GM18526 (cell line): Measurements from ENCODE around the gene ANKS4B.

ENCODE experiments used
- POLR2A ChIP-seq: IDR thresholded peaks from 3 replicates; pipeline ENCODE4 v1.6.1; 2011; ENCODE audit not compliant: insufficient read length; ENCODE audit errors: extremely low read depth

ANKS4B gene, protein sequence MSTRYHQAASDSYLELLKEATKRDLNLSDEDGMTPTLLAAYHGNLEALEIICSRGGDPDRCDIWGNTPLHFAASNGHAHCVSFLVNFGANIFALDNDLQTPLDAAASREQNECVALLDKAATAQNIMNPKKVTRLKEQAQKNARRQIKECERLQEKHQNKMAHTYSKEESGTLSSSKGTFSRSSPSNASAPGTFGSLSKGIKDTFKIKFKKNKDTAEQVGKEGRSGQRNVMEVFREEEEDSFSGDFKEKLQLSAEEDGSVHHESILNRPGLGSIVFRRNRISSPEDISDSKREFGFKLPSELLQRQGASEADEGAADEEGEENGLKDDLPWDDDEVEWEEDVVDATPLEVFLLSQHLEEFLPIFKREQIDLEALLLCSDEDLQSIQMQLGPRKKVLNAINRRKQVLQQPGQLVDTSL

DNA sequence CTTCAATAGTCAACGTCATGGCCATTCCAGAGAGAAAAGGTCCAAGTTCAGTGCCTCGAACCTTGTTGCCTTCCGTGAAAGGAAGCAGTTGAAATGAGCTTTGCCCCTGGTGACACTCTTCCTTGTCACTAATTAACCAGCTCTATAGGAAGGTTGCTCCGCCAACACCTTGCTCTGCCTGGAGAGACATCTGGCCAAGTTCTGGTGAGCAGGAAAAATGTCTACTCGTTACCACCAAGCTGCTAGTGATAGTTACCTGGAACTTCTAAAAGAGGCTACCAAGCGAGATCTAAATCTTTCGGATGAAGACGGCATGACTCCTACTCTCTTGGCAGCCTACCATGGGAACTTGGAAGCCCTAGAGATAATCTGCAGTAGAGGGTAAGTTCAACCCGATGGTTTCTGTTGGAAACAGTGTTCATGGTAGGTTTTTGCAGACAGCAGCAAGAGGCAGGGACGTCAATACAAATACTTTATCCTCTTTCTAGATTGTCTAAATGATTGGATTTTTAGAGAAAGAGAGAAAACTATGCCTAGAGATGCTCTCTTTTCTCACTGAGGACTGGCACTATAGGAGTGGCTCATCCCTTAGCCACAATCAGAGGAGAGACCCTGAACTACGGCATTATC is at the start of gene ANKS4B:
Gene ANKS4B (plus strand): TSS at position 179 of the 630 bp plus-strand sequence. CDS start 39 bp downstream, at position 218.
- TF ChIP-seq POLR2A = no peak

DNA sequence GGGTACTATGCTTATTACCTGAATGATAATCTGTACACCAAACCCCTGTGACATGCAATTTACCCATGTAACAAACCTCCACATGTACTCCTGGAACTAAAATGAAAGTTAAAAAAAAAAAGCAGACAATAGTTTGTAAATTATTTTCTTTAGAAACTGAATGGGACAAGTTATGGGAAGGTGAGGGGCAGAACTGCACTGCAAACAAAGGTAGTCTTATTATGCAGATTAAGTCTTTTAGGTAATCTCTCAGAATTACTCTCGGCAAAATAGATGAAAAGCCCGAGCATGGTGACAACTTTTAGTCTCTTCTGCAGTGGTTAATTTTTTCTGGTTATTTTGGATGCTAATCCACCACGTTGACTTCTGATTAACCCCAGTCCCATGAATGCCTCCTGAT is 49.5 kb upstream of the ANKS4B start:
- no peak for TF ChIP-seq POLR2A

DNA sequence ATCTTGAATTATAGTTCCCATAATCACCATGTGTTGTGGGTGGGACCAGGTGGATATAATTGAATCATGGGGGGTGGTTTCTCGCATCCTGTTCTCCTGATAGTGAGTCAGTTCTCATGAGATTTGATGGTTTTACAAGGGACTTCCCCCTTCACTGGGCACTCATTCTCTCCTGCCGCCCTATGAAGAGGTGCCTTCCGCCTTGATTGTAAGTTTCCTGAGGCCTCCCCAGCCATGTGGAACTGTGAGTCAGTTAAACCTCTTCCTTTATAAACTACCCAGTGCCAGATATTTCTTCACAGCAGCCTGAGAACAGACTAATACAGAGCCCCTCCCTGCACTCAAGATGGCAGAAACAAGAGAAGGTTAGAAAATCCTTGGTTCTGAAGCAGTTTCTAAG is 48.7 kb upstream of the ANKS4B start:
- TF ChIP-seq POLR2A = no peak

DNA sequence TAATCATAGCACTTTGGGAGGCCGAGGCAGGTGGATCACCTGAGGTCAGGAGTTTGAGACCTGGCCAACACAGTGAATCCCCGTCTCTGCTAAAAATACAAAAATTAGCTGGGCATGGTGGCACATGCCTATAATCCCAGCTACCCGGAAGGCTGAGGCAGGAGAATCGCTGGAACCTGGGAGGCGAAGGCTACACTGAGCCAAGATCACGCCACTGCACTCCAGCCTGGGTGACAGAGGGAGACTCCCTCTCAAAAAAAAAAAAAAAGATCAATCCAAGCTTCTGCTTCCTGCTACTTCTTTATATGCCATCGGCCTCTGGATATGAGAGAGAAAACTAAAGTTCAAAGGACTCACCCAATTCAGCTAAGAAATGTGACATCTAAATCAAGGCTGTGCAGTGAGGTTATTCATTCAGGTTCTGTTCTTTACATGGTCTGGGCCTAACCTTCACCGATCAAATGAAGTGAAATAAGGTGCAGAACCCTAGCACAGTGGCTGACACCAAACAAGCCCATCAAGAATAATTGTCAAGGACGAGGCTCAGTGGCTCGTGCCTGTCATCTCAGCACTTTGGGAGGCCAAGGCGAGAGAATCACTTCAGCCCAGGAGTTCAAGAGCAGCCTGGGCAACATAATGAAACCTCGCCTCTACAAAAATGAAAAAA is 47.7 kb upstream of the ANKS4B start:
- TF ChIP-seq POLR2A = no peak

DNA sequence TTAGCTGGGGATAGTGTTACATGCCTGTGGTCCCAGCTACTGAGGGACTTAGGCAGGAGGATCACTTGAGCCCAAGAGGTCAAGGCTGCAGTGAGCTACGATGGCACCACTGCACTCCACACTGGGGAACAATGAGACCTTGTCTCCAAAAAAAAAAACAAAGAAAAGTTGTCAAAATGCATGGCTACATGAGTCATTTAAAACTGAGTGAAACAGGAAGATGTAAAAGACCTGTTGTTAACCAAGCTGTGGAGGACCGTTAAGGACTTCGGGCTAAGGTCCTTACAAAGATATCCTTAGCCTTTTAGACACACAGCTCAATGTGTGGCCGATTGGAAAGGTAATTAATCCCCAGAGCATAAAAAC is 47.2 kb upstream of the ANKS4B start:
- TF ChIP-seq POLR2A = no peak

DNA sequence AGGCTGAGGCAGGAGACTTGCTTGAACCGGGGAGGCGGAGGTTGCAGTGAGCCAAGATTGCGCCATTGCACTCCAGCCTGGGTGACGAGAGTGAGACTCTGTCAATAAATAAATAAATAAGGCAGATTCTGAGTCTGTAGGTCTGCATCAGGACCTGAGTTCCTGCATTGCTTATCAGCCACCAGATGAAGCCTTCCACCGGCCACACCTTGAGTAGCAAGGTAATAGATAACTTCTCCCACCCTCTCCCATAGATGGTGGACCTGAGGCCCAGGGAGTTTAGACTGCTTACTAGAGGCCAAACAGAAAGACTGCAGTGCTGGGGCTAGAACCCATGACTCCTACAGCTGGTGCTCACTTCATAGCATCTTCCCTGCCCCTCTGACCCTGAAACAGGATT is 44.2 kb upstream of the ANKS4B start:
- TF ChIP-seq POLR2A = no peak

DNA sequence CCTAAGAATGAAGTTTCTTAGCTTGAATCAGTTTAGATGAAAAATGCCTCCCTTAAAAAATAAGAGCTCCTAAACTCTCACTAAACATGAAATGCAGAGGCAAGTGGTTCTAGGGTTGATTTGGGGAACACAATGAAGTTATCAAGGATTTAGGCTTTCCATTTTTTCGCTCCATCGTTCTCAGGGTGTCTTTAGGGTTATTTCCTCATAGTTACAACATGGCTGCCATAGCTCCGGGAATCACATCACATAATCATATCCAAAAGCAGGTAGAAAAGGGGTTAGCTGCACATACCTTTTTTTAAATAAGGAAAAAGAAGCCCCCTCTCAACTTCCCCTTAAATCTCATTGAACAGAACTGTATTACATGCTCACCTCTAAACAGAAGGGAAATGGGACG is 43.5 kb upstream of the ANKS4B start:
- TF ChIP-seq POLR2A = no peak

DNA sequence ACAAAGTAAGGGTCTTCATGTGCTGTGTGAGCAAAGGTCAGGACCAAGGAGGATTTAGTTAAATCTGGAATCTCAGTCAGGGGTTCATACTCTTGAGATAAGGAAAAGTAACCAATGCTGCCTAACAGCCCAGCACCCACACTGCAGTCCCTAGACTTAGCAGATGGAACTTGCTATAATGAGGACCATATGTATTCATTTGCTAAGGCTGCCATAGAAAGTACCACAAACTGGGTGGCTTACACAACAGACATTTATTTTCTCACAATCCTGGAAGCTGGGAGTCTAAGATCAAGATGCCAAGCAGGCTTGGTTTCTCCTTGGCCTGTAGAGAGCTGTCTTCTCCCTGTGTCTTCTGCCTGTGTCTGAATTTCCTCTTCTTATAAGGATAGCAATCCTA is 42.9 kb upstream of the ANKS4B start:
- TF ChIP-seq POLR2A = no peak

DNA sequence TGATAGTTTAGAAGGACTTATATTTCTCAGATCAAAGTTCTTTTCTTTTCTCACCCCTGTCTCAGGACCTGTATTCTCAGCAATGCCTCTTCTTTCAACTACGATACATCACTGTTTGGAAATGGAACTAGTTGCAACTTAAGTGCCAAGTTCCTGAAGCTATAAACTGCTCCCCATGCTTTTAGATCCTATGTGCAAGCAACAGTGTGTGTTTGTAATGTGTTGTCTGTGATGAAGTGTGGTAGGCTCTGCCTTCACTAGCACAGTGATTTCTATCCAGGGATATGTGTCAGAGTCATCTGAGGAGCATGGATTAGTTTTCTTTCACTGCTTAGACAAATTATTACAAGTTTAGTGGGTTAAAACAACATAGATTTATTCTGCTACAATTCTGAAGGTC is 40.5 kb upstream of the ANKS4B start:
- no peak for TF ChIP-seq POLR2A

DNA sequence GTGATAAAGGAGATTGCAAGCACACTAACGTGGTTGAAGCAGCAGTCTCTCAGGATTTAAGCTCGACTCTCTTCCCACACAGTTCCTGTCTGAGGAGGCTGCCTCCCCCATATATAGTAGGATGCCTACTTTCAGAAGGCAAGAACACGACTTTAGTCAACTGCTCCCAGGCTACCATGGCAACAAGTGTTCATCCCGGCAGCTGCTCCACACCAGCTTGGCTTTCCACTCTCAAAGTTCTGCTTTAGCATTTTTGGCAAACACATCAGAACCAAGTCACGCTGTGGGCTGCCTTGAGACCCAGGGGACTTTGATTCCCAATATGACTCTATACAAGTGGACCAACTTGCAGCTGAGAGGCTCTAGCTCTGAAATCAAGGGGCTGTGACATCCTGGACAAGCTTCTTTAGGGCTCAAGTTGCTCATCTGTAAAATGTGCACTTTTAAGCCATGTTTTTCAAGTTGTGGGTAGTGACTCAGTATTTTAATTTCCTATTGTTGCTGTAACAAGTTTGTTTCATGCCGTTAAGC is 38.7 kb upstream of the ANKS4B start:
- no peak for TF ChIP-seq POLR2A

DNA sequence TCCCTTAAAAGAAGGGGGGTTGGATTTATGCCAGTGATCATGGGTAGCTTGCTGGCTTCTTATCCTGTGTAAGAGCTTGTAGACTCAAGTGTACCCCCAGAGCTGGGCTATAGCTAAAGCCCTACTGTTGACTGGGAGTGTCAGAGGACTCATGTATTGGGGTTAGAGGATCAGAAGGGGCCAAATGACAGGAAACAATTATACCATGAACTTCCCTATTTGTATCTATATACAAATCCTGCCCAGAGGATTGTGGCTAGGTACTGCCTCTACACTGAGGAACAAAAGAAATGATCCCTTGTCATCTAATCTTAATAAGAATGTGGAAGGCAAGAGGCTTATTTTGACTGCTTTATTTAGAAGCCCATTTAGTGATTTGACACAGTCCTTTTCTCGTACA is 36.4 kb upstream of the ANKS4B start:
- TF ChIP-seq POLR2A = no peak

DNA sequence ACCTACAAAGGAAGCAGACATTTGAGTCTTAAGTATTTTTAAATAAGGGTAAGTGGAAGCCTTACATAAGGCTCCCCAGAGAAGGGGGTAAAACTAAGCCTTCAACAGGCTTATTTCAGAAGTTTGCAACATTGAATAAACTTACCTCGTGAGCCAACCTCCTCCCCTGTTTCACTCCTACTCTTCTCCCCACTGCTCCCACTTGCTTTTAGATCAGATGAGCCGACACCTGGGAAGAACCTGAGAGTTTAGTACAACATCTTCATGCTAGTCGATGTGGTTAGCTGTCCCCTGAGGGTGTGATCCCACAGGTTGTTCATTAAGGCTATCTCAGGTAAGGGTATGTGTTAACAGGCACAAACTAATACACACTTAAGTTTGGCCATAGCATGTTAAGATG is 35.9 kb upstream of the ANKS4B start:
- no peak for TF ChIP-seq POLR2A

DNA sequence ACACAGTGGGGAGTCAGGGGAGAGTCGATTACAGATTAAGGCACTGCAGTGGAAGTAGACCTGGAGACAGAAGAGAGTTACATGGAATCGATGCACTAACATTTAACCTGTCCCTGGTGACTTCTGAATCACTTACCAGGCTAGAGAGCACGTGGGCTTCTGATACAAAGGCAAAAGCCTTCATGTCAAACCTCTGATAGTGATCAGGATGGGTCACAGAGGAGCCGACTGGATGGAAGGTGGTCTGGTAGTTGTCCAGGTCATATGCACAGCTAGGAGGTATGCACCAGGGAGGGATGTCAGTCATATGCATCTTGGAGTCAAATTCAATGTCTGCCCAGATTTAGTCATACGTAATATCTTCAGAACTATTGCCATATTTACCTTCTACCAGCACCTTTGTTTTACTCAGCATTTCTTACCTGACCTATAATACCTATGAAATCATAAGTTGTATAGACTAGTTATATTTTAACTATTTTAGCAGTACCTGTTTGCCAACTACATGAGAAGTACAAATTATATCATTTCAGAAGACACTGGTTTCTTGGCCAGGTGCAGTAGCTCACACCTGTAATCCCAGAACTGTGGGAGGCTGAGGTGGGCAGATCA is 33.8 kb upstream of the ANKS4B start:
- no peak for TF ChIP-seq POLR2A

DNA sequence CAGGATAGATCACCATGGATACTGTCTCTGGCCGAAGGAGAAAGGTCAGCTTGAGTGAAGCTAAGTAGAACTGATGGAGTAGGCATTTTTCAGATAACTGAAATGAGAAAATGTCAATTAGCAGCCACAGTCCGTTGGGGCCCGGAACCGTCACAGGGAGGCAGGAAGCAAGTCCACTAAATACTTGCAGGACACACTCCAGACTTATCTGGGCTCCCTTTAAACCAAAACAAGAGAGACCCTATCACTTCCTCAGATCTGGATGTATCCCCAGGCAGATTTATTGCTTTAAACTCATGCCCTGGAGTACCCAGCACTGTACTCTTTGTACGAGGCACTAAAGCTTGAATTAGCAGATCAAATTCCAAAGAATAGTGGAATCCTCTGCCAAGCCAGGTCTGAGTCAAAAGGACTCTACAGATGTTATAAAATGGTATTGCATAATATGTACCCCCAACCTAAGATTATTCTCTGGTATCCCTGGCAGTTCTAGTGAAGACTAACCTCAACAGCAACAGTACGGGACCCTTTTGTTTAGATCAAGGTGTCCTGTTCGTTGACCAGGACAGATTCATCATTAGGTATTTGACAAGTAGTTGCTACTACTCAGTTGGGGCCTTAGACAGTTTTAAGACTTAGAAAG is 30.2 kb upstream of the ANKS4B start:
- TF ChIP-seq POLR2A = no peak

DNA sequence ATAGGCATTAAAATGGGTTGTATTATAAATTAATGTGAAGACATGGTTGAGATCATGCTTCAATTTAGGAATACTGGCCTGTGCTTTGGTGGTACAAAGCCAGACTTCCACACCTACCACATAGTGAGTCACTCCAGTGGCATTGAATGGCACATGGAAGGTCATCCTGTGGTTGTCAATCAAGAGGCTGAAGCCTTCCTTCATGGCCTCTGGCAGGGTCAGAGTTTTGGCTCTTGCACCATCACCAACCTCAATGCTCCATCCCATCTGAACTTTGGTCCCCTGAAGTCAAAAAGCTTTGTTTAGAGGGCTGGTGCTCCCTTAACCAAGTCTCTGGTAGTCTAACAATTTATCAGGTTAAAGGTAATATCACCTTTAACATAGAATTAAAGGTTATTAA is 28.2 kb upstream of the ANKS4B start:
- no peak for TF ChIP-seq POLR2A
